ENCODE measurements around the gene ZDHHC17. TPM values are rescaled to one million over a fixed set of nuclear protein-coding genes. Genes with fewer than 3 reads are reported as not detected.

The ZDHHC17 gene
- total and polyA plus RNA-seq, 7 donors = 7.8 to 22.7 (median 20.2) TPM

GRCh38 chr12:76901628-76902380, 137.9 kb downstream of the ZDHHC17 start:
- no peak for TF ChIP-seq CTCF (IDR thresholded peaks at IDR 0.05)
- no peak for ATAC-seq
- no peak overlapping the region for H3K27ac ChIP-seq
- no peaks in the 10 kb centered on the region for H3K27me3 ChIP-seq (ENCODE audit: insufficient read depth in 3 of 3, low read length in 2 of 3)
- H3K9me3 ChIP-seq = no peaks in the 10 kb centered on the region
- intact Hi-C loops (cut with DNase I) = no loop called here
- no peak overlapping the region for H3K4me3 ChIP-seq
- no peaks in the 10 kb centered on the region for H3K4me1 ChIP-seq
- H3K36me3 ChIP-seq (ENCODE audit: insufficient read depth in 1 of 2, low read depth in 1 of 2) = no peaks in the 10 kb centered on the region
- 58 to 71% (median 63%) methylated on average over 4 of the region's 4 CpGs for WGBS, 3 donors
- DNase-seq = no peak

Other genes with a start within 250 kb of the ZDHHC17 start
- gene OSBPL8, start 204.3 kb upstream of the ZDHHC17 start, total RNA-seq = 10 to 100 TPM; 39.5 to 64.3 (median 55.4) TPM
- gene OSBPL8, start 204.3 kb upstream of the ZDHHC17 start, polyA plus RNA-seq = 10 to 100 TPM in 2 of 3 donors, 1 to 10 TPM in 1; 9.2 to 20.2 (median 18.4) TPM
- gene CSRP2, start 114.9 kb downstream of the ZDHHC17 start, total RNA-seq = 10 to 100 TPM in 1 of 4 donors, 1 to 10 TPM in 3; 5.2 to 22.3 (median 6.9) TPM
- 10 to 100 TPM; 11.4 to 16.6 (median 16.3) TPM for gene CSRP2, start 114.9 kb downstream of the ZDHHC17 start, polyA plus RNA-seq